ENCODE results near the gene PCSK2.

GRCh38 chr20:17295151-17295726, 68.4 kb downstream of the PCSK2 start:
- TF ChIP-seq CTCF (conservative IDR thresholded peaks at IDR 0.05) (no peak), EZH2 (IDR thresholded peaks at IDR 0.05; ENCODE audit: low read depth) (no peak)

Data from PC-9 (cell line).